ENCODE results near the gene PAK3.

Gene PAK3

DNA sequence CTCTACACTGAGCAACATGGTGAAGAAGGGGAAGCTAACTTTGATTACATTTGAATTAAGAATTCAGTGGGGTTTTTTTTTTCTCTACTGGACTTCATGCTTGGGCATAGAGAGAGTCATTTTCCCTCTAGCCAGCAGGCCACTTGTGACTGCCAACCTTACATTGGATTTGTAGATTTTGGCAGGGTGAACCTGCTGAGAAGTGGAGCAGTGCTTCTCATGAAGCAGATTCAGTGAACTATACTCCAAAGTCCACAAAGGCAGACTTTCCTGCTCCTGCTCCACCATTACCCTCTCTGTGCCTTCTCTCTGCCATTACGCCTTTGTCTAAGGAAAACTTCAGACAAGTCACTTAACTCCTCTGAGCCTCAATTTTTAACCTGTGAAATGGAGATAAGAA, 69.9 kb downstream of the PAK3 start:
- no peak overlapping the region for H3K4me3 ChIP-seq (ENCODE audit: low read depth, low read length)
- H3K4me2 ChIP-seq (ENCODE audit: low read length) = no peak overlapping the region
- H3K27ac ChIP-seq = no peak overlapping the region
- no peaks in the 10 kb centered on the region for H3K9me3 ChIP-seq (ENCODE audit: control insufficient read depth, low read length)
- no peaks in the 10 kb centered on the region for H3K79me2 ChIP-seq
- TF ChIP-seq, protein P1, sequence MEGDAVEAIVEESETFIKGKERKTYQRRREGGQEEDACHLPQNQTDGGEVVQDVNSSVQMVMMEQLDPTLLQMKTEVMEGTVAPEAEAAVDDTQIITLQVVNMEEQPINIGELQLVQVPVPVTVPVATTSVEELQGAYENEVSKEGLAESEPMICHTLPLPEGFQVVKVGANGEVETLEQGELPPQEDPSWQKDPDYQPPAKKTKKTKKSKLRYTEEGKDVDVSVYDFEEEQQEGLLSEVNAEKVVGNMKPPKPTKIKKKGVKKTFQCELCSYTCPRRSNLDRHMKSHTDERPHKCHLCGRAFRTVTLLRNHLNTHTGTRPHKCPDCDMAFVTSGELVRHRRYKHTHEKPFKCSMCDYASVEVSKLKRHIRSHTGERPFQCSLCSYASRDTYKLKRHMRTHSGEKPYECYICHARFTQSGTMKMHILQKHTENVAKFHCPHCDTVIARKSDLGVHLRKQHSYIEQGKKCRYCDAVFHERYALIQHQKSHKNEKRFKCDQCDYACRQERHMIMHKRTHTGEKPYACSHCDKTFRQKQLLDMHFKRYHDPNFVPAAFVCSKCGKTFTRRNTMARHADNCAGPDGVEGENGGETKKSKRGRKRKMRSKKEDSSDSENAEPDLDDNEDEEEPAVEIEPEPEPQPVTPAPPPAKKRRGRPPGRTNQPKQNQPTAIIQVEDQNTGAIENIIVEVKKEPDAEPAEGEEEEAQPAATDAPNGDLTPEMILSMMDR (IDR thresholded peaks at IDR 0.05) = no peak
- no peak overlapping the region for H2AFZ ChIP-seq
- H3K9ac ChIP-seq = no peak overlapping the region
- no peaks in the 10 kb centered on the region for H3K4me1 ChIP-seq
- H3K27me3 ChIP-seq (ENCODE audit: control insufficient read depth, insufficient read depth, low read length) = no peaks in the 10 kb centered on the region
- H3K36me3 ChIP-seq (ENCODE audit: control insufficient read depth, insufficient read depth, low read length) = no peaks in the 10 kb centered on the region

DNA sequence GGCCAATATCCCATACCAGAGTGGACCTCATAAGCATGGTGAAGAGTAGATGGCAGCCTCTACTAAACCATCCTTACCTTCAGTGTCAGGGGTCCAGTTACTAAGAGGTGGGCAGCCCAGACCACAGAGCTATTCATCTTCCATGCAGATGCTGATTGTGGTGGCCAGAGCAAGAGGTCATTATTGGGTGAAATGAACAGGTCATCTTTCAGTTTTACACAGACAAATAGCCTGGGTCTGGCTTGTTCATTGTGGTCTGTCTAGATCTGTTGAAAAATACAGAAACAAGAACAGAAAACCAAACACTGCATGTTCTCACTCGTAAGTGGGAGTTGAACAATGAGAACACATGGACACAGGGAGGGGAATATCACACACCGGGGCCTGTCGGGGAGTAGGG, 71.3 kb downstream of the PAK3 start:
- Histone ChIP-seq H3K4me2 (ENCODE audit: low read length) (no peak overlapping the region), H2AFZ (no peak overlapping the region), H3K79me2 (no peaks in the 10 kb centered on the region), H3K36me3 (ENCODE audit: control insufficient read depth, insufficient read depth, low read length) (no peaks in the 10 kb centered on the region), H3K27me3 (ENCODE audit: control insufficient read depth, insufficient read depth, low read length) (no peaks in the 10 kb centered on the region), H3K4me1 (no peaks in the 10 kb centered on the region), H3K27ac (no peak overlapping the region), H3K9ac (no peak overlapping the region), H3K9me3 (ENCODE audit: control insufficient read depth, low read length) (no peaks in the 10 kb centered on the region), H3K4me3 (ENCODE audit: low read depth, low read length) (no peak overlapping the region)
- TF ChIP-seq, protein P1 (IDR thresholded peaks at IDR 0.05) = no peak

DNA sequence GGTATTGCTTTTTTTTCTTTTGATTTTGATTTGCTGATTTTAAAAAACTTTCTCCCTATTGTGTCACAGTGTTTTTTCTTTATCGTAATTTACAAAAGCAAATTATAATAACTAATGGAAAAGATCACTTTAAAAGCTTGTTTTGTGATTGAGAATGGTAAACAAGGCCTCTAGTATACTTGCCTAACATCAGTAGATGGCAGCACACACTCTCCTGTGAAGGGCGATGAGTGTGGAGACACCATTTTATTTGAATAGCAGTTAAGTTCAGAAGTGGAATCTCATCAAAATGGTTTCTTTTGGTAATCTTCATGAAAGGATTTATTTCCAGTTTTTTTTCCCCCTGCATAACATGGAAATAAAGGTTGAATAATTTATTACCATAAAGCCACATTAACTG, 72.3 kb downstream of the PAK3 start:
- H3K27ac ChIP-seq = no peak overlapping the region
- H2AFZ ChIP-seq = no peak overlapping the region
- TF ChIP-seq, protein P1 (IDR thresholded peaks at IDR 0.05) = no peak
- no peak overlapping the region for H3K9ac ChIP-seq
- H3K27me3 ChIP-seq (ENCODE audit: control insufficient read depth, insufficient read depth, low read length) = no peaks in the 10 kb centered on the region
- H3K79me2 ChIP-seq = no peaks in the 10 kb centered on the region
- no peak overlapping the region for H3K4me3 ChIP-seq (ENCODE audit: low read depth, low read length)
- no peak overlapping the region for H3K4me2 ChIP-seq (ENCODE audit: low read length)
- no peaks in the 10 kb centered on the region for H3K4me1 ChIP-seq
- H3K36me3 ChIP-seq (ENCODE audit: control insufficient read depth, insufficient read depth, low read length) = no peaks in the 10 kb centered on the region
- H3K9me3 ChIP-seq (ENCODE audit: control insufficient read depth, low read length) = no peaks in the 10 kb centered on the region

DNA sequence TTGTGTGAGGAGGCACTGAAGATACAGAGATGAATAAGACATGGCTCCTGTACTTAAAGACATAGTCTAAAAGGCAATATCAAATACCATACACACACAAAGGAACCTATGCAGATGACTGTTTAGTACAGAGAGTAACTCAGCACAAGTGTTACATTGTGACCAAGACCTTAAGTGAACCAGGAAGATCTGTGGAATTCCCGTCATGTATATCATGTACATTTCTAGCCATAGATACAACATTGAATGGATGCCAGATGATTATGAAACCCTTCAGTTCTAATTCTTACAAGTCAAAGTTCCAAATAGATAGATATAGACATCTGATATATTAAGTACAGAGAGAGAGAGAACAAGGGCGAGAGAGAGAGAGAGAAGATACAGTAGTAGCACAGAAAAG, 73.2 kb downstream of the PAK3 start:
- Histone ChIP-seq H3K27ac (no peak overlapping the region), H3K27me3 (ENCODE audit: control insufficient read depth, insufficient read depth, low read length) (no peaks in the 10 kb centered on the region), H3K36me3 (ENCODE audit: control insufficient read depth, insufficient read depth, low read length) (no peaks in the 10 kb centered on the region), H3K9ac (no peak overlapping the region), H3K9me3 (ENCODE audit: control insufficient read depth, low read length) (no peaks in the 10 kb centered on the region), H3K79me2 (no peaks in the 10 kb centered on the region), H3K4me3 (ENCODE audit: low read depth, low read length) (no peak overlapping the region), H3K4me1 (no peaks in the 10 kb centered on the region), H2AFZ (no peak overlapping the region), H3K4me2 (ENCODE audit: low read length) (no peak overlapping the region)
- TF ChIP-seq, protein P1 (IDR thresholded peaks at IDR 0.05) = no peak

DNA sequence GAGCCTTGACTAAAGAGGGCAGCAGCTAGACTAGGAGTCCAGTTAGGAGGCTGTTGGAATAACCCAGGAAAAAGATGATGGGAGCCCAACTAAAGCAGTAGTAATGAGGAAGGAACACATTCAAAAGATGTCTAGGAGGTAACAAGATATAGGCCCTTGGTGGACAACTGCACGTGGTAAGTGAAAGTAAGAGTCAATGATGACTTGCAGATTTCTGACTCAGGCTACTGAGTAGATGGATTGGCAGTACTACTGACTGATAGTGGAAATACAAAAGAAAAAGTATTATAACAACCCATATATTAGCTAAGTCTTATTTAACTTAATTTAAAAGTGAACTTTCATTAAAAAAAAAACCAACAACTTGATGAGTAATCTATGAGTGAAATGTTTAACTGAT, 74.0 kb downstream of the PAK3 start:
- Histone ChIP-seq H2AFZ (no peak overlapping the region), H3K4me3 (ENCODE audit: low read depth, low read length) (no peak overlapping the region), H3K9ac (no peak overlapping the region), H3K9me3 (ENCODE audit: control insufficient read depth, low read length) (no peaks in the 10 kb centered on the region), H3K27ac (no peak overlapping the region), H3K27me3 (ENCODE audit: control insufficient read depth, insufficient read depth, low read length) (no peaks in the 10 kb centered on the region), H3K4me1 (no peaks in the 10 kb centered on the region), H3K36me3 (ENCODE audit: control insufficient read depth, insufficient read depth, low read length) (no peaks in the 10 kb centered on the region), H3K4me2 (ENCODE audit: low read length) (no peak overlapping the region), H3K79me2 (no peaks in the 10 kb centered on the region)
- TF ChIP-seq, protein P1 (IDR thresholded peaks at IDR 0.05) = no peak
